ENCODE data around the gene EIF2A. TPM values are rescaled to one million over a fixed set of nuclear protein-coding genes. Genes with fewer than 3 reads are reported as not detected.
A peak's percentile ranks its signal among the peaks of the same experiment; 100 is the strongest.

EIF2A gene
- total RNA-seq, 4 donors from 2014 or later: 179 to 198 (median 189) TPM

DNA sequence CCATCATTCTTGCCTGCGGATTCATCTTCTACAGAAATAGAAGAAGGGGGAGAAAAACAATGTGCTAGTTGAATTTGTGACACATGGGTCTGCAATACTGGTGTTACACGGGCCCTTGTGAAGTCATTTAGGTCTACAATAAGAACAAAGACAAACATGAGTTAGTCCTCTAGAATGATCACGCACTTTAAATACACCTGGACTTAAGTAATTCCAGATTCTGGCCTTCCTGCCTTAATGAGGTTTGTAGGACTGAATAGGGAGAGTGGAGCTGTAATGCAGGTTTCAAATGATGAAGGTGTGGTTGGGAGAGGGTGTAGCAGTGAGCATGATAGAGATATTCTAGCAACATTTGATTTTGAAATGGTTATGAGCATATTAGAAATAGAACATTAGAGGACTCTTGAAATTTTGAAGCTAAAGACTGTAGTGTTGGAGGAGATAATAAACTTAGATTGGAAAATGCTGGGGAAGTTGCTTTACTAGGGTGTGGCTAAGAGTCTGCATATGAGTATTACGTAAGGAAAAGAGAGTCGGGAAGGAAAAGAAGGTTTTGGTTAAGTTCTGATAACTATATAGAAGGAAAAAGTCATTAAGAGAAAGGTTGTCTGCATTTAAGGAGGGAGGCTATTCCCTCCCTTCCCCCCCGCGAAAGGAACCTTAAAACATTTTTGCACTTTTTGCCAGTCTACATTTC lies 606 bp downstream of the EIF2A start:
- Histone ChIP-seq H3K9me3 (no peaks in the 10 kb centered on the region), H3K27ac (peak overlapping the region; percentile 77 to 97 (median 85)), H3K36me3 (peaks cover 0 to 7% of the 10 kb centered on the region in 2 donors), H3K27me3 (no peaks in the 10 kb centered on the region), H3K4me3 (replicated peaks in 1 of 3) (peak overlapping the region; percentile 54 to 76 (median 63)), H3K4me1 (peaks cover 18 to 22% of the 10 kb centered on the region in 2 donors)
- DNase-seq: no peak
- intact Hi-C loops (cut with DNase I): loop anchor here (5.0 to 10.0 kb wide), 2 partner anchors 55 to 218 kb away; partner anchors contain the start of genes SELENOT and SIAH2
- no peak for TF ChIP-seq POLR2A (IDR thresholded peaks at IDR 0.05)
- TF ChIP-seq, protein P1, sequence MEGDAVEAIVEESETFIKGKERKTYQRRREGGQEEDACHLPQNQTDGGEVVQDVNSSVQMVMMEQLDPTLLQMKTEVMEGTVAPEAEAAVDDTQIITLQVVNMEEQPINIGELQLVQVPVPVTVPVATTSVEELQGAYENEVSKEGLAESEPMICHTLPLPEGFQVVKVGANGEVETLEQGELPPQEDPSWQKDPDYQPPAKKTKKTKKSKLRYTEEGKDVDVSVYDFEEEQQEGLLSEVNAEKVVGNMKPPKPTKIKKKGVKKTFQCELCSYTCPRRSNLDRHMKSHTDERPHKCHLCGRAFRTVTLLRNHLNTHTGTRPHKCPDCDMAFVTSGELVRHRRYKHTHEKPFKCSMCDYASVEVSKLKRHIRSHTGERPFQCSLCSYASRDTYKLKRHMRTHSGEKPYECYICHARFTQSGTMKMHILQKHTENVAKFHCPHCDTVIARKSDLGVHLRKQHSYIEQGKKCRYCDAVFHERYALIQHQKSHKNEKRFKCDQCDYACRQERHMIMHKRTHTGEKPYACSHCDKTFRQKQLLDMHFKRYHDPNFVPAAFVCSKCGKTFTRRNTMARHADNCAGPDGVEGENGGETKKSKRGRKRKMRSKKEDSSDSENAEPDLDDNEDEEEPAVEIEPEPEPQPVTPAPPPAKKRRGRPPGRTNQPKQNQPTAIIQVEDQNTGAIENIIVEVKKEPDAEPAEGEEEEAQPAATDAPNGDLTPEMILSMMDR (IDR thresholded peaks at IDR 0.05): no peak
- 19 to 25% methylated on average over 7 of the region's 7 CpGs for WGBS, 2 donors

DNA sequence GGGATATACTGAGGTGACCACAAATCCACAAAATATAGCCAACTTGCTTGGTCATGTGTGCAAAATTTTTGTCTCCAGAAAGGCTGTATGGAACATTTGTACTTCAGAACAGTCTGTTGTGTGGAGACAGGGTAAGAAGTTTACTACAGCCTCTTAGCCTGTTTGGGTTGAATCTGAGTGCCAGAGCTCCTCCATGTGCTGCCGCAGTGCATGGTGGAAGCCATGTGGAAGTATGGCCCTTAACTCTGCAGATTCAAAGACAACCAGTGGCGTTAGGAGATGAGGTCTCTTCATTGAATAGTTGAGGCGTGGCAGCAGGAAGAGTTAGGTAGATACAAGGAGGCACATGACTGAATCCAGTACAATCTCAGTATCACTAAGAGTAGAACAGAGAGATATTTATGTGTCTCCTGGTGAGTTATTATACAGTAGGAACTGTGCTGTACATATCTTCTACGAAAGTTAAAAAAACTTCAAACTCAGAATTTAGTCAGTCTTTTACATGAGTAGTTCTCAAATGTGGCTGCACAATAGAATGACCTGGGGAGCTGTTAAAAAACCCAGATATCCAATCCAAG lies 9.4 kb downstream of the EIF2A start:
- no peak for TF ChIP-seq POLR2A (IDR thresholded peaks at IDR 0.05)
- TF ChIP-seq, protein P1 (IDR thresholded peaks at IDR 0.05): no peak
- H3K36me3 ChIP-seq: peaks cover 3 to 16% of the 10 kb centered on the region in 2 donors
- no peak overlapping the region for H3K27ac ChIP-seq
- 93 to 98% methylated on average over 4 of the region's 4 CpGs for WGBS, 2 donors
- intact Hi-C loops (cut with DNase I): no loop called here
- H3K27me3 ChIP-seq: no peaks in the 10 kb centered on the region
- no peak overlapping the region for H3K4me3 ChIP-seq (replicated peaks in 1 of 3)
- H3K4me1 ChIP-seq: no peaks in the 10 kb centered on the region
- DNase-seq: no peak
- H3K9me3 ChIP-seq: no peaks in the 10 kb centered on the region

DNA sequence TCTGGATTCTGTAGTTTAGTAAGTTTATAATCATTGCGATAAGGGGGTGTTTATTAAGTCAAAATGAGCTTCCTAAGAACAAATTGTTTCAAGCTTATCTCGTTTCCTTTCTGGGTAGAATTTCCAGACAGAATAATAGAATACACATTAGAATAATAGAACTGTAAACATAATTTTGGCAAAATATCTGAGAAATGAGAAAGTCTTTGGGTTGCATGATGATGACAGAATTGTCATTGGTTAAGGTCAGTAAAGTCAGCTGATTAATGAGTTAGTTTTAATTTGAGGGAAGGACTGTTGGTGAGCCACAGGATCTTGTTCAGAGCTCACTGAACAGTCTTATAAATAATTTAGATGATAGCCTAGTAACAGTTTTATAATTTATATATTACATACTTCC lies 10.2 kb downstream of the EIF2A start:
- no peak for DNase-seq
- peaks cover 3 to 16% of the 10 kb centered on the region in 2 donors for H3K36me3 ChIP-seq
- no peaks in the 10 kb centered on the region for H3K9me3 ChIP-seq
- no peak overlapping the region for H3K27ac ChIP-seq
- WGBS, 2 donors: 76 to 78% methylated on average over 2 of the region's 2 CpGs
- intact Hi-C loops (cut with DNase I): no loop called here
- no peak overlapping the region for H3K4me3 ChIP-seq (replicated peaks in 1 of 3)
- no peaks in the 10 kb centered on the region for H3K4me1 ChIP-seq
- H3K27me3 ChIP-seq: no peaks in the 10 kb centered on the region
- TF ChIP-seq POLR2A (IDR thresholded peaks at IDR 0.05): no peak
- TF ChIP-seq, protein P1 (IDR thresholded peaks at IDR 0.05): no peak

DNA sequence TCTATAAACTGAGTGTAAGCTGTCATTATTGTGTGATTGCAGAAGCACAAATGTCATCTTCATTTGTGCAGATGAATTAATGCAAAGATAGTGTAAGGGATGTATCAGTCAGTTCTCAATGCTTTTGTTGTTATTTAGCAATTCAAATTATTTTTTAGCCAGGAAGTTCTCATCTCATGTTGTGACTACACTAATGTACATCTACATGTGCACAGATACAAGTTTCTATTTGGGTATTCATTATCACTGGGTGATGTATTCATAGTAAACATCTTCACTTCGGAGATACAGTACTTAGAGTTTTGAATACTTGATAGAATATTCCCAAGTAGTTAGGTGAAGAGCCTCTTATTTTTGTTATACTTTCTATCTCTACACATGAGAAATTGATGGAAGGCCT lies 11.1 kb downstream of the EIF2A start:
- Histone ChIP-seq H3K4me1 (no peaks in the 10 kb centered on the region), H3K4me3 (replicated peaks in 1 of 3) (no peak overlapping the region), H3K9me3 (no peaks in the 10 kb centered on the region), H3K36me3 (peaks cover 3 to 13% of the 10 kb centered on the region in 2 donors), H3K27me3 (no peaks in the 10 kb centered on the region), H3K27ac (no peak overlapping the region)
- no peak for DNase-seq
- no peak for TF ChIP-seq POLR2A (IDR thresholded peaks at IDR 0.05)
- TF ChIP-seq, protein P1 (IDR thresholded peaks at IDR 0.05): no peak
- intact Hi-C loops (cut with DNase I): no loop called here
- WGBS, 2 donors: 71 to 74% methylated on average over 1 of the region's 1 CpG

- no peaks in the 10 kb centered on the region for H3K27me3 ChIP-seq
- H3K36me3 ChIP-seq: peaks cover 19 to 20% of the 10 kb centered on the region in 2 donors
- H3K4me1 ChIP-seq: no peaks in the 10 kb centered on the region
- no peak overlapping the region for H3K27ac ChIP-seq
- no peak for DNase-seq
- TF ChIP-seq, protein P1 (IDR thresholded peaks at IDR 0.05): no peak
- no peak for TF ChIP-seq POLR2A (IDR thresholded peaks at IDR 0.05)
- no peaks in the 10 kb centered on the region for H3K9me3 ChIP-seq
- 78% methylated on average over 2 of the region's 2 CpGs for WGBS, 2 donors
- no peak overlapping the region for H3K4me3 ChIP-seq (replicated peaks in 1 of 3)
- intact Hi-C loops (cut with DNase I): no loop called here
Measured at GRCh38 chr3:150564243-150564642, 17.7 kb downstream of the EIF2A start.

Data from thyroid gland (tissue), 4 donors.